Parathyroid adenoma (tissue), 2 donors: ENCODE data around the gene KDM6B.
"Not testable (repeated sequence)": the region's sequence is repeated elsewhere in the genome, so short reads cannot be mapped to it uniquely, and the experiment has no call there.

Experiments
- H2AFZ ChIP-seq: fragments of 300-600 bp; sonication (generic); one replicate; pipeline ENCODE4 v1.7.0; 2017; ENCODE audit warnings: antibody characterized with exemption, mild to moderate bottlenecking
- H3K27ac ChIP-seq: fragments of 300-600 bp; sonication (generic); one replicate; pipeline ENCODE4 v1.7.0; 2017
- H3K27me3 ChIP-seq: fragments of 300-600 bp; sonication (generic); one replicate; pipeline ENCODE4 v1.7.0; 2017; ENCODE audit warnings: low read length; ENCODE audit not compliant: control insufficient read depth, insufficient read depth
- H3K36me3 ChIP-seq: fragments of 300-600 bp; sonication (generic); one replicate; pipeline ENCODE4 v1.7.0; 2017; ENCODE audit warnings: low read length; ENCODE audit not compliant: control insufficient read depth, insufficient read depth
- H3K4me1 ChIP-seq: fragments of 300-600 bp; sonication (generic); one replicate; pipeline ENCODE4 v1.7.0; 2017; ENCODE audit warnings: control low read depth
- H3K4me2 ChIP-seq: fragments of 300-600 bp; sonication (generic); one replicate; pipeline ENCODE4 v1.7.0; 2017; ENCODE audit warnings: low read length
- H3K4me3 ChIP-seq: fragments of 300-600 bp; sonication (generic); one replicate; pipeline ENCODE4 v1.7.0; 2017; ENCODE audit warnings: low read depth, low read length
- H3K79me2 ChIP-seq: fragments of 300-600 bp; sonication (generic); one replicate; pipeline ENCODE4 v1.7.0; 2017; ENCODE audit warnings: control low read depth
- H3K9ac ChIP-seq: fragments of 300-600 bp; sonication (generic); one replicate; pipeline ENCODE4 v1.7.0; 2017; ENCODE audit warnings: mild to moderate bottlenecking
- H3K9me3 ChIP-seq: fragments of 300-600 bp; sonication (generic); one replicate; pipeline ENCODE4 v1.7.0; 2017; ENCODE audit warnings: low read length; ENCODE audit not compliant: control insufficient read depth
- CTCF ChIP-seq: fragments of 300-600 bp; sonication (generic); IDR thresholded peaks from one replicate; pipeline ENCODE4 v1.7.0; 2017; ENCODE audit warnings: antibody characterized with exemption, mild to moderate bottlenecking
- donor health status: primary hyperparathyroidism.

Gene KDM6B

GRCh38 chr17:7859028-7859427 lies 25.0 kb downstream of the KDM6B start:
- no peak for TF ChIP-seq CTCF
- Histone ChIP-seq H3K4me3 (no peak overlapping the region), H3K4me2 (peak overlapping the region; percentile 86), H2AFZ (no peak overlapping the region), H3K36me3 (no peaks in the 10 kb centered on the region), H3K27me3 (no peaks in the 10 kb centered on the region), H3K9me3 (no peaks in the 10 kb centered on the region), H3K4me1 (peaks cover 13% of the 10 kb centered on the region), H3K9ac (no peak overlapping the region), H3K27ac (no peak overlapping the region), H3K79me2 (peaks cover 11% of the 10 kb centered on the region)

- Histone ChIP-seq H3K4me2 (no peak overlapping the region), H3K4me3 (no peak overlapping the region), H2AFZ (no peak overlapping the region), H3K9ac (no peak overlapping the region), H3K4me1 (peaks cover 5% of the 10 kb centered on the region), H3K27me3 (no peaks in the 10 kb centered on the region), H3K79me2 (peaks cover 13% of the 10 kb centered on the region), H3K36me3 (no peaks in the 10 kb centered on the region), H3K27ac (no peak overlapping the region), H3K9me3 (no peaks in the 10 kb centered on the region)
- peak; percentile 93 for TF ChIP-seq CTCF
These were observed 28.8 kb downstream of the KDM6B start for GRCh38 chr17:7862692-7863437.

GRCh38 chr17:7864384-7864783 lies 30.4 kb downstream of the KDM6B start:
- not testable (repeated sequence) for H3K36me3 ChIP-seq, H3K4me3 ChIP-seq, H3K27ac ChIP-seq, H3K27me3 ChIP-seq, H2AFZ ChIP-seq, H3K4me2 ChIP-seq, H3K9me3 ChIP-seq, H3K9ac ChIP-seq, H3K4me1 ChIP-seq
- H3K79me2 ChIP-seq: peaks cover 13% of the 10 kb centered on the region

GRCh38 chr17:7864995-7865650 lies 31.1 kb downstream of the KDM6B start:
- Histone ChIP-seq H3K27me3 (no peaks in the 10 kb centered on the region), H3K9me3 (no peaks in the 10 kb centered on the region), H3K4me1 (no peaks in the 10 kb centered on the region), H2AFZ (no peak overlapping the region), H3K4me2 (no peak overlapping the region), H3K79me2 (peaks cover 13% of the 10 kb centered on the region), H3K4me3 (no peak overlapping the region), H3K36me3 (no peaks in the 10 kb centered on the region), H3K9ac (no peak overlapping the region), H3K27ac (no peak overlapping the region)
- TF ChIP-seq CTCF: no peak

GRCh38 chr17:7867881-7868329 lies 33.9 kb downstream of the KDM6B start:
- Histone ChIP-seq H3K27ac (no peak overlapping the region), H3K79me2 (peaks cover 4% of the 10 kb centered on the region), H3K4me3 (no peak overlapping the region), H3K4me1 (no peaks in the 10 kb centered on the region), H3K9me3 (no peaks in the 10 kb centered on the region), H3K36me3 (no peaks in the 10 kb centered on the region), H3K4me2 (no peak overlapping the region), H2AFZ (no peak overlapping the region), H3K27me3 (no peaks in the 10 kb centered on the region), H3K9ac (no peak overlapping the region)
- TF ChIP-seq CTCF: no peak
